H9 (cell line): ENCODE data around the gene ASF1B. TPM values are rescaled to one million over a fixed set of nuclear protein-coding genes. Genes with fewer than 3 reads are reported as not detected.

Experiments used
- DNase-seq: peaks from one replicate; pipeline ENCODE4 v3.0.0-alpha.2; 2017
- H2AFZ ChIP-seq: one replicate; pipeline ENCODE4 v1.6.1; 2013; ENCODE audit warnings: mild to moderate bottlenecking, low read length, control low read depth, moderate library complexity
- H2AK5ac ChIP-seq: 2 replicates; pipeline ENCODE4 v1.6.1; 2013; ENCODE audit warnings: low read length, control low read depth, mixed read lengths; ENCODE audit not compliant: insufficient read length
- H2BK120ac ChIP-seq: one replicate; pipeline ENCODE4 v1.6.1; 2013; ENCODE audit warnings: low read depth, mild to moderate bottlenecking, low read length, control low read depth, inconsistent platforms; ENCODE audit not compliant: poor library complexity, severe bottlenecking
- H2BK12ac ChIP-seq: 2 replicates; pipeline ENCODE4 v1.6.1; 2013; ENCODE audit warnings: low read length, control low read depth, mixed read lengths, low read depth; ENCODE audit not compliant: insufficient read length
- H2BK15ac ChIP-seq: 2 replicates; pipeline ENCODE4 v1.6.1; 2013; ENCODE audit warnings: low read depth, low read length, control low read depth
- H2BK20ac ChIP-seq: one replicate; pipeline ENCODE4 v1.6.1; 2013; ENCODE audit warnings: low read depth, mild to moderate bottlenecking, low read length, control low read depth, inconsistent platforms; ENCODE audit not compliant: poor library complexity, severe bottlenecking
- H2BK5ac ChIP-seq: 2 replicates; pipeline ENCODE4 v1.6.1; 2013; ENCODE audit warnings: low read length, control low read depth, mixed read lengths; ENCODE audit not compliant: insufficient read length
- H3K14ac ChIP-seq: 2 replicates; pipeline ENCODE4 v1.6.1; 2013; ENCODE audit warnings: low read length, control low read depth; ENCODE audit not compliant: insufficient read depth
- H3K18ac ChIP-seq: 2 replicates; pipeline ENCODE4 v1.6.1; 2013; ENCODE audit warnings: low read depth, mild to moderate bottlenecking, mixed read lengths, low read length, control low read depth; ENCODE audit not compliant: insufficient read length
- H3K23ac ChIP-seq: 2 replicates; pipeline ENCODE4 v1.6.1; 2013; ENCODE audit warnings: low read length, control low read depth, mixed read lengths, low read depth; ENCODE audit not compliant: insufficient read length
- H3K23me2 ChIP-seq: 2 replicates; pipeline ENCODE4 v1.6.1; 2013; ENCODE audit warnings: low read depth, mild to moderate bottlenecking, mixed read lengths, low read length, control low read depth; ENCODE audit not compliant: insufficient read length, poor library complexity, severe bottlenecking
- H3K27ac ChIP-seq: 2 replicates; pipeline ENCODE4 v1.5.1; 2013; ENCODE audit warnings: low read length, control low read depth, mixed read lengths, low read depth; ENCODE audit not compliant: insufficient read length
- H3K27me3 ChIP-seq: 2 replicates; pipeline ENCODE4 v1.6.1; 2013; ENCODE audit warnings: low read length, control low read depth, inconsistent platforms; ENCODE audit not compliant: insufficient read depth
- H3K4ac ChIP-seq: 2 replicates; pipeline ENCODE4 v1.6.1; 2013; ENCODE audit warnings: low read depth, mild to moderate bottlenecking, control low read depth, inconsistent platforms, low read length, moderate library complexity
- H3K4me1 ChIP-seq: 2 replicates; pipeline ENCODE4 v1.6.1; 2013; ENCODE audit warnings: low read length, control low read depth, inconsistent platforms; ENCODE audit not compliant: insufficient read depth
- H3K4me2 ChIP-seq: 2 replicates; pipeline ENCODE4 v1.6.1; 2013; ENCODE audit warnings: low read length, control low read depth, mixed read lengths; ENCODE audit not compliant: insufficient read length, insufficient read depth
- H3K56ac ChIP-seq: 2 replicates; pipeline ENCODE4 v1.6.1; 2013; ENCODE audit warnings: low read depth, mild to moderate bottlenecking, mixed read lengths, low read length, control low read depth; ENCODE audit not compliant: insufficient read length
- H3K79me1 ChIP-seq: 2 replicates; pipeline ENCODE4 v1.6.1; 2013; ENCODE audit warnings: low read depth, mild to moderate bottlenecking, moderate library complexity, low read length, control low read depth, inconsistent platforms; ENCODE audit not compliant: insufficient read depth, poor library complexity, severe bottlenecking
- H3K79me2 ChIP-seq: 2 replicates; pipeline ENCODE4 v1.6.1; 2013; ENCODE audit warnings: low read length, control low read depth, inconsistent platforms; ENCODE audit not compliant: insufficient read depth
- H3K9ac ChIP-seq: 2 replicates; pipeline ENCODE4 v1.6.1; 2013; ENCODE audit warnings: low read length, control low read depth, mixed read lengths; ENCODE audit not compliant: insufficient read length; ENCODE audit errors: extremely low read depth
- H3K9me3 ChIP-seq: one replicate; pipeline ENCODE4 v1.6.1; 2013; ENCODE audit warnings: low read depth, low read length, inconsistent platforms; ENCODE audit not compliant: control insufficient read depth
- H3T11ph ChIP-seq: one replicate; pipeline ENCODE4 v1.6.1; 2013; ENCODE audit warnings: mild to moderate bottlenecking, low read length, control low read depth, inconsistent platforms
- H4K20me1 ChIP-seq: one replicate; pipeline ENCODE4 v1.6.1; 2013; ENCODE audit not compliant: control insufficient read depth, insufficient read length, insufficient read depth
- H4K5ac ChIP-seq: 2 replicates; pipeline ENCODE4 v1.6.1; 2013; ENCODE audit warnings: low read depth, mild to moderate bottlenecking, mixed read lengths, low read length, control low read depth; ENCODE audit not compliant: insufficient read length
- H4K8ac ChIP-seq: replicated peaks from 2 replicates; pipeline ENCODE4 v1.6.1; 2013; ENCODE audit warnings: low read length, control low read depth, mixed read lengths, low read depth; ENCODE audit not compliant: insufficient read length
- H4K91ac ChIP-seq: 2 replicates; pipeline ENCODE4 v1.6.1; 2013; ENCODE audit warnings: low read depth, mild to moderate bottlenecking, moderate library complexity, mixed read lengths, low read length, control low read depth; ENCODE audit not compliant: insufficient read length
- H3K27ac Mint-ChIP-seq, 3 experiments: 2 replicates in 2 of 3; 3 replicates in 1 of 3; pipeline ENCODE4 v1.8.0; 2020 to 2021; ENCODE audit warnings: mixed read lengths in 3 of 3, mild to moderate bottlenecking in 1 of 3, moderate library complexity in 1 of 3
- H3K27me3 Mint-ChIP-seq: 2 replicates; pipeline ENCODE4 v1.8.0; 2021; ENCODE audit warnings: low read depth, mild to moderate bottlenecking, moderate library complexity, mixed read lengths
- H3K36me3 Mint-ChIP-seq, 3 experiments: 2 replicates in 2 of 3; 3 replicates in 1 of 3; pipeline ENCODE4 v1.8.0; 2020 to 2021; ENCODE audit warnings: low read depth in 3 of 3, mixed read lengths in 3 of 3; ENCODE audit not compliant: insufficient read depth in 1 of 3
- H3K4me1 Mint-ChIP-seq, 2 experiments: 2 replicates each; pipeline ENCODE4 v1.8.0; 2020; ENCODE audit warnings: mixed read lengths in 2 of 2
- H3K4me3 Mint-ChIP-seq, 2 experiments: 2 replicates in 1 of 2; 3 replicates in 1 of 2; pipeline ENCODE4 v1.8.0; 2020 to 2021; ENCODE audit warnings: mild to moderate bottlenecking in 2 of 2, mixed read lengths in 2 of 2, moderate library complexity in 1 of 2
- H3K9me3 Mint-ChIP-seq, 2 experiments: 2 replicates in 1 of 2; 3 replicates in 1 of 2; pipeline ENCODE4 v1.8.0; 2020; ENCODE audit warnings: mild to moderate bottlenecking in 2 of 2, mixed read lengths in 2 of 2, moderate library complexity in 1 of 2
- CTCF ChIP-seq: fragments of 200-600 bp; sonication (generic); conservative IDR thresholded peaks from 3 replicates; pipeline ENCODE4 v1.8.0; 2021; ENCODE audit warnings: antibody characterized with exemption, mild to moderate bottlenecking
- whole genome bisulfite sequencing: extraction: QIAGEN DNeasy Blood & Tissue Kit; methylation state at CpG from one replicate; pipeline ENCODE4 v1.1.7; 2013; ENCODE audit warnings: missing lambda C conversion rate, low lambda C conversion rate, mixed read lengths; ENCODE audit not compliant: insufficient read length; ENCODE audit errors: extremely low coverage; 5-methylcytosine and 5-hydroxymethylcytosine counted together
- total RNA-seq: library from RNA; stranded (reverse); gene quantifications from 2 replicates; pipeline ENCODE4 v1.2.1, GENCODE V29; 2021

The ASF1B gene
- total RNA-seq, 1 experiment from 2014 or later = 46.6 TPM

GRCh38 chr19:14116918-14117578, 19.3 kb downstream of the ASF1B start:
- peak overlapping the region; percentile 46 for H3K9ac ChIP-seq
- H3K18ac ChIP-seq = no peak overlapping the region
- no peak overlapping the region for H3K23ac ChIP-seq
- no peak for DNase-seq
- no peak overlapping the region for H4K5ac ChIP-seq
- Mint-ChIP-seq H3K4me1 (peaks cover 35 to 39% of the 10 kb centered on the region in 2 experiments), H3K36me3 (peaks cover 5 to 18% (median 12%) of the 10 kb centered on the region in 3 experiments), H3K9me3 (no peaks in the 10 kb centered on the region), H3K4me3 (peak overlapping the region; percentile 78 to 83), H3K27ac (no peak overlapping the region), H3K27me3 (peaks cover 2% of the 10 kb centered on the region; the same call in 1 of the 2 replicates)
- no peaks in the 10 kb centered on the region for H3K9me3 ChIP-seq
- H2BK5ac ChIP-seq = no peak overlapping the region
- no CpG with 5 or more reads among the region's 33 CpGs for WGBS
- H4K20me1 ChIP-seq = no peaks in the 10 kb centered on the region
- H2AFZ ChIP-seq = no peak overlapping the region
- no peak overlapping the region for H3K56ac ChIP-seq
- H3K4me1 ChIP-seq = peaks cover 9% of the 10 kb centered on the region; the same call in 1 of the 2 replicates
- H3K23me2 ChIP-seq = peaks cover 16% of the 10 kb centered on the region
- H2BK20ac ChIP-seq = no peak overlapping the region
- no peak for TF ChIP-seq CTCF
- no peak overlapping the region for H3T11ph ChIP-seq
- no peak overlapping the region for H3K4ac ChIP-seq
- H2BK12ac ChIP-seq = no peak overlapping the region
- no peaks in the 10 kb centered on the region for H3K79me1 ChIP-seq
- no peak overlapping the region for H2BK15ac ChIP-seq
- no peak overlapping the region for H3K14ac ChIP-seq
- no peak overlapping the region for H4K8ac ChIP-seq
- H2AK5ac ChIP-seq = no peak overlapping the region
- H3K27me3 ChIP-seq = no peaks in the 10 kb centered on the region; the same call in 1 of the 2 replicates
- peaks cover 2% of the 10 kb centered on the region; the same call in 1 of the 2 replicates for H3K79me2 ChIP-seq
- no peak overlapping the region for H2BK120ac ChIP-seq
- H4K91ac ChIP-seq = no peak overlapping the region
- H3K4me2 ChIP-seq = peak overlapping the region; percentile 69
- H3K27ac ChIP-seq = no peak overlapping the region
